GM19025 (cell line): ENCODE results near the gene SNX25.
"Not testable (repeated sequence)": the region's sequence is repeated elsewhere in the genome, so short reads cannot be mapped to it uniquely, and the experiment has no call there.

ENCODE experiments used
- ATAC-seq: cut with Tn5 transposase; IDR thresholded peaks from one replicate; pipeline ENCODE4 v1.9.1; 2021; ENCODE audit warnings: mild to moderate bottlenecking, low read depth, moderate library complexity; ENCODE audit not compliant: unreplicated experiment

The SNX25 gene

DNA sequence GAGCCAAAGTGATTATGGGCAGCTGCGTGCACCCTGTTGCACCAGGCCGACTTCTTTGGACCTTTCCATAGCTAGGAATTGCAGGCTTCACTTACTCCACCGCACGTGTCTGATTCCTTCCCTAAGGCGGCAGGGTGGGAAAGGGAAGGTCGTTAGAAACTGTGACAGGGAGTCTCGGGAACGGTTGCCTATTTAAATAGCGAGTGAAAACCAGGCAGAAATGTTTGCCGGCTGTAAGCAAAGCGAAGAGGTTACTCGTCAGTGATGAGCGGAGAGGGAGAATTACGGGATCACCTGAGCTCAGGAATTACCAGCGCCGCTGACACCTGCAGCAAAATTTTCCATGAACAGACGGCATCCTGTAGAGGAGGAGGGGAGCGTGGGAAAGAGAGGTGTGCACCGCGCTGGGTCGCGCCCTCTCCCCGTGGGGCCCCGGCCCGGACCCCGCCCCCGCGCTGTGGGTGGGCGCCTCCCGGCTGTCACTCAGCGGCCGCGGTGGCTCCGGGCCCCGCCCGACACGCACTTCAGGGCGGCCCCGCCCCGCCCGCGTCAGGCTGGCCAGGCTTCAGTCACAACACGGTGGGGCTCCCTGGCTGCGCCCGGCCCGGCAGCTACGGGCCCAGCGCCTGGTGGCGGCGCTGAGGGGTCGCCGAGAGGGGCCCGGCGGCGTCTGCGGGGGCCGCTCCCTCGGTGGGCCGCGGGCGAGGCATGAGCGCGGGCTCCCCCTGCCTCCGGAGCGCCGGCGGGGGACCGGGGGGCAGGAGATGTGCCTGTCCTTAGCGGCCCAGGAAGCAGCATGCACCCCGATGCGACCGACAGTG, at the start of gene SNX25:
Gene SNX25 (plus strand): TSS at position 568 of the 821 bp plus-strand sequence. CDS start 229 bp downstream, at position 797.
- peak; percentile 78 for ATAC-seq

DNA sequence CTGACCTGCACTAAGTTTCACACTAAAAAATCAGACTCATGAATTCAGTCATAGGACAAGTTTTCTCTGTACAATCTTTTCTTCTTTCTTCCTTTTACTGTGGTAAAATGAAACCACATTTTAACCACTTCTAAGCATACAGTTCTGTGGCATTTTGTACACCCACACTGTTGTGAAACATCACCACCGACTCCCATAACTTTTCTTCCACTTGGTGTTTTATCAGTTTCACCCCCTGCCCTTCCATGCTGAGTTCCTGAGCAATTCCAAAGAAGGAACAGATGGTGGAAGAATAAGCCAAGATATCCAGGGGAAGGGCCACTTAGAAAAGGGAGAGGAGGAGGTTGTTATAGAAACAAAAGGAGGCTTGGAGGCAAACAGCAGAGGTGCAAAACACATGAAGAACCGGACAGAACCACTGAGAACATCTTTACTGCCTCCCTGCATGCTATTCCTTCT, 43.8 kb upstream of the SNX25 start:
- peak; percentile 84 for ATAC-seq

DNA sequence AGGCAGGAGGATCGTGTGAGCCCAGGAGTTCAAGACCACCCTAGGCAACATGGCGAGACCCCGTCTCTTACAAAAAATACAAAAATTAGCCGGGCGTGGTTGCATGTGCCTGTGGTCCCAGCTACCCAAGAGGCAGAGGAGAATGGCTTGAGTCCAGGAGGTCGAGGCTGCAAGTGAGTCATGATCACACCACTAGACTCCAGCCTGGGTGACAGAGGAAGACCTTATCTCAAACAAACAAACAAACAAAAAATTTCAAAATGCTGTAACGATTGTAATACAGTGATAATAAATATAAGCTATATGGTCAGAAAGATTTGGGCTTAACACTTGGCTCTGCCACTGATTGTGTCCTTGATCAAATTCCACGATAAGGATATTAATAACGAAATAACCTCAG, 42.2 kb upstream of the SNX25 start:
- ATAC-seq, result no peak

DNA sequence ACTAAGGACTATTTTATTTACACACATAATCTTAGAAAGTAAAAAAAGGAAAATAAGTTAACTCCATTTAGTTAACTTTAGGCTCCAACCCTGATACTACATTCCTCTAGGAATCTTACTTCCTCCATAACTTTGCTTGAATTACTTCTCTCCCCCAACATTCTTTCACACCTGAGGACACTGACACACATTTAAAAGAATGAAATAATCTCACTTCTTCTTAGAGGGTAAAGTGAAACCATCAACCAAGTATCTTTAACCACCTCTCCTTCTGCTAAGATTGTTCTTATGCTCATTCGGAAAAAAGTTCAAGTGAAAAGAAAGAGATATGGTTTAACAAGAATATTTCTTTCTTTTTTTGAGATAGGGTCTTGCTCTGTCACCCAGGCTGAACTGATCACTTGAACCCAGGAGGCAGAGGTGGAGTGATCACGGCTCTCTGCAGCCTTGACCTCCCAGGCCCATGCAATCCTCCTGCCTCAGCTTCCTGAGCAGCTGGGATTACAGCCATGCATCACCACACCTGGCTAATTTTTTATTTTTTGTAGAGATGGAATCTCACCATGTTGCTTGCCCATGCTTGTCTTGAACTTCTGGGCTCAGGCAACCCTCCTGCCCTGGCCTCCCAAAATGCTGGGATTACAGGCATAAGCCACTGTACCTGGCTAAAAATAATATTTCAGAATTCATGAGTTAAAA, 37.9 kb upstream of the SNX25 start:
- ATAC-seq, result peak; percentile 47

DNA sequence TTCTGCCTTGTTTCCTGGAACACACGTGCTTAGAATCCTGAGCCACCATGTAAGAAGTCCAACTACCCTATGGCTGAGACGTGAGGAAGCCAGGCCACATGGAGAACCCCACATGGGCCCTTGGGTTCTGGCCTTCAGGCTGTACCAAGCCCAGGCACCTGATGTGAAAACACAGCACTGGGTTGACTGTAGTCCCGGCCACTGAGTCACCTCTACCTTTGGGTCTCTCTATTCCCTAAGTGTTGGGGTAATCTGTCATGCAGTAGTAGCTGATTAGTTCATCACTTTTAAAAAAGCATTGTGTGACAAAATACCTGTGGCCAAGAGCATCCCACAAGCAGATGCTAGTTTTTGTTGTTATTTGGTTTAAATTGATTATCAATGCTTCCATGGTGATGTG, 29.9 kb upstream of the SNX25 start:
- ATAC-seq, result no peak

DNA sequence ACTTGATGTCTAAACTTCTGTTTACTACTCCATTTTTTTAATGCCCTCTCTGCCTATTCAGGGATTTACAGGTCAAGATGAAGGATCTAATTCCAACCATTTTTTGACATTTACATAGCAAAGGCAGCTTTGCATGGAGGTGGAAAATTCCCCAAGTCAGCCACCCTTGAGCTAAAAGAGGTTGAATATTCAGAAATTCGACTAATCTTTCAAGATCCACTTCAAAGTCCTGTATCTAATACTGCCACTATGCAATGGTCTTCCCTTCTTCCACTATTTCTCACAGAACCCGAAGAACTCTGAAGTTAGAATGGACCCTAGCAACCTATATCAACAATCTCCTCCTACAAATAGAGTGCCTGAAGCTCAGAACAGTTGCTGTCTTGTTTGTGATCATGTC, 27.2 kb upstream of the SNX25 start:
- no peak for ATAC-seq

DNA sequence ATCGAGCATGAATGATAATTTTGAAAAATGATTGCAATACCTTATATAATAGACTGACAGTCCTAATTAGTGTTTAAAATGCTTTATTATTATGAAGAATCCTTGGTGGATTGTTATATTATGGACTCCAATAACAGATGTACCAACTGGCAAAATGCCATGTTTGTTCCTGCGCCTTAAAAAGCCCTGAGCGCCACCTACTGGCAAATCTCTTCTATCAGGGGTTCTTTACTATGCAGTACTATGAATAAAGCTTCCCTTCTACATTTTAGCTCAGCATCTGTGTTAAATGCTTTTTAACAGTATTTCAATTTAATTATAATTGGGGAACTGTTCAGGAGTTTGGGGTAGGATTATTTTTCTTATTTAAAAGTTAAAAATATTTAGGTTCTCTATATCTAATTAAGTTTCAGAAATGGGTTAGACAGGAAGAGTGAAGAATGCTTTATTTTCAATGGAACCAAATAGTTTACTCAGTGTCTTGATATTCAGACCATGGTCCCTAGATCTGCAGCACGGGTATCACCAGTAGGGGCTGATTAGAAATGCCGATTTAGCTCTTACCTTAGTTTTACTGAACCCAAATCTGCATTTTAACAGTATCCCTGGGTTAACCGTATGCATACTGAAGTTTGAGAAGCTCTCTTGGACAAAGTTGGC, 25.6 kb upstream of the SNX25 start:
- ATAC-seq, result peak; percentile 55

DNA sequence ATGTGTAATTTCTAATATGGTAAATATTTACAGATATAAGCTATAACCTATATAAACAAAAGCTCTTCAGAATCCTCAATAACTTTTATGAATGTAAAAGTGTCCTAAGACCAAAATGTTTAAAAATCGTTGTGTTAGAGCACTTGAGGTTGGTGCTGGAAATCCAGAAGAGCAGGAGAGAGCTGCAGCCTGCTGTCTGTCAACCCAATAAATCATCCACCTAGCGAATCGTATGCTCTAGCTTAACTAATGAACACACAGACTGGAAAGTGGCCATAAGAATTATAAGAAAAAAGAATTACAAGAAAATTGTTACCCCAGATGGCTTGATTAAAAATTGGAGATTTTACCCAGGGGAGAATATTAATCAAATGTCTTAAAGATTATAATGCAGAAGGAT, 22.6 kb upstream of the SNX25 start:
- ATAC-seq, result no peak

DNA sequence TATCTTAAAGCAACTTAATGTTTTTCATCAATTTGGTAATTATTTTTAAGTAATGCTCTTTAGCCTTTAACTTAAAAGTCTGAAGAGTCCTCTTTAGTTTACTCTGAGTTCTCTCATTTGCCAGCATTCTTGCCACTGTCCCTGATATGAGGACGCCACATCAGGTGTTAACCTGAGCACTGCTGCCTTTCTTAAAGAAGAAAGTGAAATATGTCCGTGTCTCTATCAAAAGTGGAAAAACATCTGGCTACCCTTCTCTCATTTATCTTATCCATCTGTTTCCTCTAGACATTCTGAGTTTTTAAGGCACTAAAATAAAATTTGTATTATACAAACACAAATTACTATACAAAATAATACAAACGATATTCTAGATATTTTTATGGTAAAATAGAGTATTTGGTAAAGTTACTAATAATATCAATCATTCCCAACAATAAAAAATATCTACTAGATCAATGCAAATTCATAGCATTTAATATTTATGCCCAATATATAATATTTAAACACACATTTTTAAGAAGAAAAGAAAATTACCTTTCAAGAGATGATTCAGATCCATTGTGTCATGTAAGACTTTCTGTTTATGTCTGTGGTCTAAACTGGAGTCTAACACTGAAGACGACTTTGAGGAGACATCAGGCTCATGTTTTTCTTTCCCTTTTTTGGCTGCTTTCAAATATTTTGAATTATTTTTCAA, 19.6 kb upstream of the SNX25 start:
- ATAC-seq, result no peak

DNA sequence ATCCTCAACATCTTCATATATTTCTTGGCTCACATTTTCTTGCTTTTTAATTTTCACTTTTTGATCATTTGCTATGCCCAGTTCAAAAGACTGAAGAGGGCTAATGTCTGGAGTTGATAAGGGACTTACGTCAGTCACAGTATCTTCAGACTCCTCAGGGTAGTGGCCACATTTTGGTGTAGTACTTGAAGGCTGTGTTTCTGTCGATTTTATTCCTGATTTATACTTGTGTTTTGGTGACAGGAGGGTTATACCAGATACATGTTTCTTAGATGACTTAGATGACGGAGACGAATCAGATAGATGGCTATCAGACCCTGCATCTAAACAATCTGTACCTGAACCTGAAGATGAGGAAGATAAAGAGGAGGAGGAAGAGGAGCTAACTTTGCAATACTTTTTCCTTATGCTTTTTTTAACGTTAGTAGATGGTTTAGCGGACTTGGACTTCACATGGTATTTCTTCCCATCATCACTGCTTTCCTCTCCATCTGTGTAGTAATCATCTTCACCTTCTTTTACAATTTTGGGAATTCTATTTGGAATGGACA, 19.0 kb upstream of the SNX25 start:
- no peak for ATAC-seq

DNA sequence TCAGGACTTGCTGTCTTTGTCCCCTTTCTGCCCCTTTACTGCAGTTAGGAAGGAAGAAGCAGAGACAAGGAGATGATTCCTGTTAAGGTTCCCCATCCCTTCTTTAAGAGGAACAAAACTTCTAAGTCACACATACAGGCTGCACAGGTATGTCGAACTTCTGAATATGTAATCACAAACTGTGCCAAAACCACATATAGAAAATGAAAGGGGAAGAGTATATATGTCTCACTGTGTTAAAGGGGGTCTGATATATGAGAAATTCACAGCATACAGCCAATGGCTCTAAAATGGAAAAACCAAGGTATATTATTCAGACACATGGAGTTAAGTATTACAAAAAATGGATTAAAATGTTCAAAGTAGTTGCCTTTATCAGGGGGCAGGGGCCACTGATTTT, 17.3 kb upstream of the SNX25 start:
- ATAC-seq, result peak; percentile 71

DNA sequence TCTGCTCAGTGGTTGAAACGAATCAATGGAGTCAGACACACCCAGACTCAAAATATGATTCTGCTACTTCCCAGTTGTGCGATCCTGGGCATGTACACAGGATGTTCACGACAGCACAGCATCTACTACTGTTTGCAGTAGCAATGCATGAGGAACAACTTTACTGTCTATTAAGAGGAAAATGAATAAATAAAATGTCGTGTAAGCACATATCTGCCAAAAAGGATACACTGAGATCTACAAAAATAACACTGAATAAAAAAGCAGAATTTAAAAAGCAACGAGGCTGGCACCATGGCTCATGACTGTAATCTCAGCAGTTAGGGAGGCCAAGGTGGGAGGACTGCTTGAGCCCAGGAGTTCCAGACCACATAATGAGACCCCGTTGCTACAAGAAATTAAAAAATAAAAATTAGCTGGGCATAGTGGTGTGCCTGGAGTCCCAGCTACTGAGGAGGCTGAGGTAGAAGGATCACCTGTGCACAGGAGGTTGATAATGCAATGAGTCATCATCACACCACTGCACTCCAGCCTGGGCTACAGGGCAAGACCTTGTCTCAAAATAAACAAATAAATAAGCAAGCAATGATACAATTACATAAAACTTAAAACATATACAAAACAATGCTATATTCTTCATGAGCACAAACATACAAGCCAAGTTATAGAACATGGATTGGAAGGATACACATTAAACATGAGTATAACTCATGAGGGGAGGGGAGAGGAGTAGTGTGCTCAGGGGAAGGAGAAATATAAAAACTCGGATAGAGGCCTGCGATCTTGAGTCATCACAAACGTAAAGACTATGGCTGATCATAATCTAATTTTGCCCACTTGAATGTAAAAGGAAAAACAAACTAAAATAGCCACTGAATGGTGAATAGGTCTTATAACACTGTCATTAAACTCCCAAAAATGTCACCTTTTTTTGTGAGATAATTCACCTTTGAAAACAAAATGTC, 14.2 kb upstream of the SNX25 start:
- ATAC-seq, result no peak

DNA sequence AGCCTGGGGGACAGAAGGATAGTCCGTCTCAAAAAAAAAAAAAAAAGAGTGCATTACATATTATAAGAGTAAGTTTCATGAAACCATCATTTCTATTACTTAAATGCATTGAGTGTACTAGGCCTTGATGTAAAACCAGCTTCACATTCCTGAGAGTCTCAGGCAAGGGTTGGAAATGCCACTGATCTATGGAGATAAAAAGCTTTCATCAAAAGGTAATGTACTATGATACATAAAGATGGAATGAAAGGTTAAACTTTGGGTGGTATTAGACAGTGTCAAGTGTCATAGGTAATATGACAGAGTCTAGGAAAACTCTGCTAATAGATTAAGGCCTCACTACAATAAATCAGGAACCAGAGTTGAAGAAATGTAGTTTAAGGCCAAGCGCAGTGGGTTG, 13.0 kb upstream of the SNX25 start:
- no peak for ATAC-seq

DNA sequence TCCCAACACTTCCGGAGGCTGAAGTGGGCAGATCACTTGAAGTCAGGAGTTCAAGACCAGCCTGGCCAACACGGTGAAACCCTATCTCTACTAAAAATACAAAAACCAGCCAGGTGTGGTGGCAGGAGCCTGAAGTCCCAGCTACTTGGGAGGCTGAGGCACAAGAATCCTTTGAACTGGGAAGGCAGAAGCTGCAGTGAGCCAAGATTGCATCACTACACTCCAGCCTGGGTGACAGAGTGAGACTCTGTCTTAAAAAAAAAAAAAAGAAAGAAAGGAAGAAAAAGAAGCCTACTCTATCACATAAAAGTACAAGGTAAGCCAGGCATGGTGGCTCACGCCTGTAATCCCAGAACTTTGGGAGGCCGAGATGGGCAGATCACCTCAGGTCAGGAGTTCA, 11.2 kb upstream of the SNX25 start:
- ATAC-seq, result not testable (repeated sequence)

DNA sequence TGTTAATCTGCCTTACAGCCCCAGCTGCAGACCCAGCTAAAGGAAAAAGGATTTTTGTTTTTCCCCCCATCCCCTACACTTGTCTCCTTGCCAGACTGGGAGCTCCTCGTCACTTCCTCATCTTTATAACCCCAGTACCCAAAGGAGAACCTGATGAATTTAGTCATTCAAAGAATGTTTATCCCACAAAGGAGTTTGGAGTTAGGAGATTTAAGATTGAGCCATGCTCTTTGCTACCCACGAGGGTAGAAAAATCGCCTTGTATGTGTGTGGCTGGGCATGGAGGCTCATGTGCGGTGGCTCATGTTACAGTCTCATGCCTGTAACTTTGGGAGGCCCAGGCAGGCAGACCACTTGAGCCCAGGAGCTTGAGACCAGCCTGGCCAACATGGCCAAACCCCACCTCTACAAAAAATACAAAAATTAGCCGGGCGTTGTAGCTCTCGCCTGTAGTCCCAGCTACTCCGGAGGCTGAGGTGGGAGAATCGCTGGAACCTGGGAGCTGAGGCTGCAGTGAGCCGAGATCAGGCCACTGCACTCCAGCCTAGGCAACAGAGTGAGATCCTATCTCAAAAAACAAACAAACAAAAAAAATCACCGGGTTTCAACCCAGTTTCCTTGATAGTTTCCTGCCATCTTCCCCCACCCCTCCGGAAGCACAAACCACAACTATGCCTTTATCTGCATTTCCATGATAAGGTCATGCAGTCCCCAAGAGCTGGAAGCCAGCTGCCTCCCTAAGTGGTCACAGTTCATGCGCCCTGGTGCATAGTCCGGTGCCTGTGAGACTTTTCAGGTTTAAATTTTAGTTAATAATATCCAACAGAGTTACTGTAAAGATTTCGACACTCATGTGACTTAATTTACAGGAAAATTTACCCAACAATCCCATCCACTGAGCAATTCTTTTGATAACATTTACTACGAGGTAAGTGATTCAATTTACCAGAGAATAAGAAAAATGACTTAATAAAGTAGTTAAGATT, 7.1 kb upstream of the SNX25 start:
- ATAC-seq, result no peak

DNA sequence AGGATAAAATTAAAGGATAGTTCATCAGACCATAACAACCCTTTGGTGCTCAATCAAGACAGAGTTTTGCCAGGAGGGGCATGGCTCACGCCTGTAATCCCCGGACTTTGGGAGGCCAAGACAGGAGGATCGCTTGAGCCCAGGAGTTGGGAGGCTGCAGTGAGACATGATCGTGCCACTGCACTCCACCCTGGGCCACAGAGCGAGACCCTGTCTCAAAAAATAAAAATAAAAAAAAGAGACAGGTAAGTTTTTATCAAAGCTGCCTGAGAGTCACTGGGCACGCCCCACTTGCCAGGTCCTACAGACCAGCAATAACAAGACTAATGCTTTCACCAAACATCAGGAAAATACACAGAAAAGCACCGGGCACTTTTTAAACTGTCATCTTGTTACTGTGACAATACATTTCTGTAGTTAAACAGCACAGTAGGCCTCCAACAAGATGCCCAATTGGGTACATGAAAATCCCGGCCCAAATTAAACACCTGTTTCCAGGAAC, 6.4 kb upstream of the SNX25 start:
- peak; percentile 1 for ATAC-seq

DNA sequence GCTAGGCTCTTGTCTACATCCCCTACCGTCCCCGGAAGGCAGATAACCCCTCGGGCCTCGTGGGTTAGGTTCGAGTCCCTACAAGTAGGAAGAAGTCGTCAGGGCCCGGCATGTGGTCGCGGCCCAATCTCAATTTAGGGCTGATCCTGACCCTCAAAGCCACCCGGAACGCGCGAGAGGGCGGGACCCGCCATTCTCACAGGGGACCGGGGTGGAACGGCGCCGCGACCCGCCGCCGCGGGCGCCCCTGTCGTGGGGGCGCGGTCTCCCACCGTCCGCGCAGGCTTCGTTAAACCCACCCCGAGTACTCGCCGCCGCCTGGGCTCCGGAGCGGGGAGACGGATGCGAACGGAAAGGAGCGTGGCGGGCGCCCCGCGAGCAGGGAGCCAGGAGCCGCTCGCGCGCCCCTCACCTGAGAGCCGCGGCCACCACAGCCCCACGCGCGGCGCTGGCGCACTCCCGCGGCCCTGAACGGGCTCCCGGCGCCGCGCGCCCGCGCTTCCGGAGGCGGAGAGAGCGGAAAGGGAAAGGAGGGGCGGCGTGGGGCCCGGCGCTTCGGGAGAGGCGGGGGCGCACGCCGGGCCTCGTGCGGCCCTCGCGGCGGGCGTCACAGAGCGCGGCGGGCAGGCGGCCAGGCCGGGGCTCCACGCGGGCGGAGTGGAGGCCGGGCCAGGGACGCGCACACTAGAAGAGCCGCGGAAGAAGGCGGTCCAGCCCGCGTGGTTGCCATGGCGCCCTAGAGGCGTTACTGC, 5.7 kb upstream of the SNX25 start, which contains the start of gene CFAP97:
Gene CFAP97 (minus strand): TSS at position 515 of the 752 bp plus-strand sequence. CDS start 12,804 bp downstream, outside the sequence.
- peak; percentile 81 for ATAC-seq
